ENCODE measurements around the gene CDKL4. TPM values are rescaled to one million over a fixed set of nuclear protein-coding genes. Genes with fewer than 3 reads are reported as not detected.

CDKL4 gene
- total RNA-seq, 1 experiment from 2014 or later = 1.1 TPM

- H3K36me3 ChIP-seq (ENCODE audit: insufficient read depth, low read length, poor library complexity, severe bottlenecking) = no peaks in the 10 kb centered on the region
- no peaks in the 10 kb centered on the region for H3K27me3 ChIP-seq (replicated peaks; ENCODE audit: insufficient read depth, low read depth, low read length, poor library complexity)
- no peak for TF ChIP-seq CTCF (conservative IDR thresholded peaks at IDR 0.05; ENCODE audit: low read depth, low read length)
- no peak for TF ChIP-seq EZH2 (IDR thresholded peaks at IDR 0.05; ENCODE audit: borderline replicate concordance, low read depth, low read length, poor library complexity, severe bottlenecking)
- H3K4me3 ChIP-seq (ENCODE audit: low read depth, low read length, poor library complexity, severe bottlenecking) = no peak overlapping the region
- ChIA-PET POLR2A (ENCODE audit: low non-redundant PET) (no interaction called here), CTCF (no interaction called here)
- intact Hi-C loops (cut with micrococcal nuclease; ENCODE audit: unreplicated experiment) = no loop called here
- H3K27ac ChIP-seq (ENCODE audit: low read depth, low read length, poor library complexity, severe bottlenecking) = no peak overlapping the region
- no peak for DNase-seq (ENCODE audit: low spot score)
- no peaks in the 10 kb centered on the region for H3K4me1 ChIP-seq (ENCODE audit: insufficient read depth, low read length, poor library complexity, severe bottlenecking)
- no peaks in the 10 kb centered on the region for H3K9me3 ChIP-seq (ENCODE audit: low read depth, low read length, poor library complexity, severe bottlenecking)
- BruUV-seq (replicated peaks) = no TSS peak
These were observed 63.5 kb downstream of the CDKL4 start for GRCh38 chr2:39179974-39180960.

- Histone ChIP-seq H3K4me3 (ENCODE audit: low read depth, low read length, poor library complexity, severe bottlenecking) (no peak overlapping the region), H3K9me3 (ENCODE audit: low read depth, low read length, poor library complexity, severe bottlenecking) (no peaks in the 10 kb centered on the region), H3K27me3 (replicated peaks; ENCODE audit: insufficient read depth, low read depth, low read length, poor library complexity) (no peaks in the 10 kb centered on the region), H3K36me3 (ENCODE audit: insufficient read depth, low read length, poor library complexity, severe bottlenecking) (no peaks in the 10 kb centered on the region), H3K4me1 (ENCODE audit: insufficient read depth, low read length, poor library complexity, severe bottlenecking) (no peaks in the 10 kb centered on the region), H3K27ac (ENCODE audit: low read depth, low read length, poor library complexity, severe bottlenecking) (no peak overlapping the region)
- DNase-seq (ENCODE audit: low spot score) = no peak
- ChIA-PET POLR2A (ENCODE audit: low non-redundant PET) (no interaction called here), CTCF (no interaction called here)
- intact Hi-C loops (cut with micrococcal nuclease; ENCODE audit: unreplicated experiment) = no loop called here
- TF ChIP-seq EZH2 (IDR thresholded peaks at IDR 0.05; ENCODE audit: borderline replicate concordance, low read depth, low read length, poor library complexity, severe bottlenecking) (no peak), CTCF (conservative IDR thresholded peaks at IDR 0.05; ENCODE audit: low read depth, low read length) (no peak)
- BruUV-seq (replicated peaks) = no TSS peak
These were observed 65.0 kb downstream of the CDKL4 start for GRCh38 chr2:39178756-39179155.

- no peaks in the 10 kb centered on the region for H3K27me3 ChIP-seq (replicated peaks; ENCODE audit: insufficient read depth, low read depth, low read length, poor library complexity)
- no peak overlapping the region for H3K27ac ChIP-seq (ENCODE audit: low read depth, low read length, poor library complexity, severe bottlenecking)
- DNase-seq (ENCODE audit: low spot score) = no peak
- no TSS peak for BruUV-seq (replicated peaks)
- TF ChIP-seq CTCF (conservative IDR thresholded peaks at IDR 0.05; ENCODE audit: low read depth, low read length) (no peak), EZH2 (IDR thresholded peaks at IDR 0.05; ENCODE audit: borderline replicate concordance, low read depth, low read length, poor library complexity, severe bottlenecking) (no peak)
- no peaks in the 10 kb centered on the region for H3K4me1 ChIP-seq (ENCODE audit: insufficient read depth, low read length, poor library complexity, severe bottlenecking)
- POLR2A ChIA-PET (ENCODE audit: low non-redundant PET) = no interaction called here
- intact Hi-C loops (cut with micrococcal nuclease; ENCODE audit: unreplicated experiment) = no loop called here
- CTCF ChIA-PET = no interaction called here
- H3K4me3 ChIP-seq (ENCODE audit: low read depth, low read length, poor library complexity, severe bottlenecking) = no peak overlapping the region
- no peaks in the 10 kb centered on the region for H3K36me3 ChIP-seq (ENCODE audit: insufficient read depth, low read length, poor library complexity, severe bottlenecking)
- H3K9me3 ChIP-seq (ENCODE audit: low read depth, low read length, poor library complexity, severe bottlenecking) = no peaks in the 10 kb centered on the region
These were observed 66.8 kb downstream of the CDKL4 start for GRCh38 chr2:39176997-39177396.

Data from A673 (cell line).